COLO829 (cell line): Measurements from ENCODE around the gene MRPL36.

Source experiments
- DNase-seq: peaks from one replicate; pipeline ENCODE4 v3.0.0; 2012; ENCODE audit warnings: low spot score

Gene MRPL36

GRCh38 chr5:1764606-1764960 is 35.1 kb downstream of the MRPL36 start:
- DNase-seq, result no peak

DNA sequence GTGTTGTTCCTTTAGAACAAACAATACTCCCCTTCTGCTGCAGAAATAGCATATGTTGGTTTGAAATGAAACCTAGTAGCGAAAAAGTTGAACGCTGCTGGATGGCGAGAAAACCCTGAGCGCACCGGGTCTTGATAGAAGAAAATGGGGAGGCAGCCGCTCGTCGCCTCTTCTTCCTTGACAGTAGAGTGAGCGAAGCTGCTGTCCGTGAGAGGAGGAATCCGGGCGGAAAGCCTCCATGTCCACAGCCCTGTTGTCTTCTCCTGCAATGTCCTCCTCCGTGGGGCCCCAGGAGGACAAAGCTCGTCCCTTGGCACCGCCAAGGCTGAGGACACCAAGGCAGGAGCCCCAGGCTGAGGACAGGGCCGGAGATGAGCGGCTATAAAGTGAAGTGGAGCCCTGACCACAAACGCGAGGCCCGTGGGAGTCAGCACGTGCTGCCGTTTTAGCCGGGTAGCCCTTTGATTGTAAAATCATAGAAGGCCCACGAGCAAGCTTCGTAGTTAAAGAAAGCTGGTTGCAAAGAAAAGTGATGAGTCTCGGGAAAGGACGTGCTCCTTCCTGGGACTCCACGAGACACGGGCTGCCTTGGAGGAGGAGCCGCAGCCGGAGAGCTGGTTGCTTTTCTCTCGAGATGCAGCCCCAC is 35.6 kb downstream of the MRPL36 start:
- DNase-seq, result no peak

DNA sequence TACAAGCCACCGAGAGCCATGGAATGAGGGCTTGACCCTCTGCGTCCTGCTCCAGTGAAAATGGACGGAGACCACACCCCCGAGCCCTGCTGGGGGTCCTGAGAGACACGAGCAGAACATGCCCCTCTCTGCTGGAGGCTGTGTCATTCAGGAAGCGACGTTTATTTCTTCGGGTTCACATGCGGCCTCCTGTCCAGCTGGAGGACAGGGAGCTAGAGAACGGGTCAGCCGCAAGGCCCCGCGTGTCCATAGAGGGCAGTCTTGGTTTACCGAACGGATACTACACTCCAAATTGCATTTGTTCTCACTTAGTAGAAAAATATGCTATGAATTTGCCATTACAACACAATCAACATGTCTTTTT is 36.1 kb downstream of the MRPL36 start:
- peak; percentile 60 for DNase-seq

DNA sequence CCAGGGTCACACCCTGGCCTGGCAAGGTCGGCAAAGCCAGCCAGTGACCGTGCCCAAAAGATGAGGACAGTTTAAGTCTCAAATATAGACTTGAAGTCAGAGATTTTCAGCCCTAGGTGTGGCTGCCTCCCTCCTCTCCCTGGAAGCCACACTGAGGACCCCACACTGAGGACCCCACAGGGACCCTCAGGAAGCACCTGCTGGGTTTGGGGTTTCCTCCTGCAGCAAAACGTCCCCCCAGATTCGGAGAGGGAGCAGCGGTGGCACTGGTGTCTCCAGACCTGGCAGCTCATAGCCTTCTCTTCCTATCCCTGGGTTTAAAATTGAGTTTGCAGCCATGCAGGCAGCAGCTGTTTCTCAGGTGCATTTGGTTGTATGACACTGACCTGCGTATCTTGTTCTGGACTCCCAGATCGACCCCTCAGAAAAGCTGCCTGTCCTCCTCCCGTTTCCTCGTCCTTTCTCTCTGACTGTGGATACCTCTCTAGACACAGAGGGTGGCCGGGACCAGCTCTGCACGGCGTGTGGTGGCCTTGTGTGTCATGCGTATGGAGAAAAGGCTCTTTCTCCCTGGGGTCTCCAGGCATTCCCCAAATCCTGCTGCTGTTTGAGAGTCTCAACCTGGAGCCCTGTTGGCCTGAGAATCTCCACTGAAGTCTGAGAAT is 36.6 kb downstream of the MRPL36 start:
- DNase-seq, result no peak

DNA sequence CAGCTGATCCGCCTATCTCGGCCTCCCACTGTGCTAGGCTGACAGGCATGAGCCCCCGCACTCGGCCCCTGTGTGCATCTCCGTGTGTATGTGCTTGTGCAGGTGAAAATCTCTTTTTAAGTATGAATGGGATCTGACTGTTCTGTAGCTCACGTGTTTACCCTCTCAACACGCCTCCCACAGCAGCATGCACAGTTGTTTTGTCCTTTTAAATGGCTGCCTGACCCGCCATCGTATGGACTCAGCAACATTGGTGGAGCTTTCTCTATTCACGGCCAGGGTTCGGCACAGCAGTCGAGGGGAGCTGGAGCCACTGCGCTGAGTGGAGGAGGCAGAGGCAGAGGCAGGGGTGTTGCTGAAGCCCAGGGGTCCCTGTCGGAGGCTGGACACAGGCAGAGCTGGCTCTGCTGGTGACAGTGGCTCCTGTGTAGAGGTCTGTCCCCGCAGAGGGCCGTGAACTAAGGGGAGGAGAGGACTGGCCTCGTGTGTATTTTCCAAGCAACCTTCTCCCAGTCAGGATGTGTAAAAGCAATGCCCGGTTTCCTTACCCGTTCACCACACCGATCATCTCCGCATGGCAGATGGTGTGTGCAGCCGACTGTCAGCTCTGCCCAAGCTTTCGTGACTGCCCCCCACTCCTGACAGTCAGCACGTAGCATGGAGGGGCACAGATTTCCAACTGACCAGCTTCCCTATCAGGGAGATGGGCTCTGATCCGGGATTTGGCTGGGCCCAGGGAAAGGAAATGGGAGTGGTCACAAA is 37.3 kb downstream of the MRPL36 start:
- no peak for DNase-seq

- DNase-seq, result no peak
Observed at GRCh38 chr5:1761453-1761755, 38.2 kb downstream of the MRPL36 start.

DNA sequence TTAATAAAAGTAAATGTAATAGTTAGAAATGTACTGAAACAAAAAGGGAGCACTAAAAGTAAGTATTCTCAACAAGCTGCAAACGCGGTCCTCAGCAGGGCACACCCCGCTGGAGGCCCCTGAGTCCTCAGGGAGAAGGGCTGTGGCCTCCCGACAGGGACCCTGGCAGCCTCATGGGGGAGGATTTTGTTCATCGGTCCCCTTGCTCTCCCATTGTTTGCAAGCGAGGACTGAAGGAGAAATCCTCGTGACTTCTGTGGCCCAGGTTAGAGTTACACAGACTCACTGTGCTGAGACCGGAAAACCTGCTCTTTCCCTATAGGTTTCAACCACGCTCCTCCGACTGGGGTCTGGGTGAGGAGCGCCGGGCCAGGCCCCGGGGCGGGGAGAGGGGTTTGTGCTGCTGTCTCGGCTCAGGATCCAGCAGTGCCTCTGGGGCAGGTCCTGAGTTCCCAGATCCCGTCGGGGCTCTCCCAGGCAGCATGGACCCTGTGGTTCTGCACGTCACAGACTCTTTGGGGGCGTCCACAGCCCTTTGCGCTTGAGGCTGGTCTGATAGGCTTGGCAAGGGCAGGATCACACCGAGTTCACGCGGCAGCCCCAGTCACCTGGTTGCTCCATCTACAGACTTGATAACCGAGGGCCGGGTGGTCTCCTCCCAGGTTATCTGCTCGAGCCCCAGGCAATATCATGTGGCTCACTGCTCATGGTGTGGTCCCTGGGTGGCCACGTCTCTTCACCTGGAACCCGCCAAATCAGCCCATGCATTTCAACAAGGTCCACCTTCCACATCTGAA is 38.8 kb downstream of the MRPL36 start:
- DNase-seq, result no peak

- DNase-seq, result no peak
Observed at GRCh38 chr5:1760231-1760630, 39.4 kb downstream of the MRPL36 start.

GRCh38 chr5:1759378-1759970 is 40.2 kb downstream of the MRPL36 start:
- no peak for DNase-seq

- no peak for DNase-seq
Observed at GRCh38 chr5:1758574-1758973, 41.1 kb downstream of the MRPL36 start.

GRCh38 chr5:1757511-1757910 is 42.1 kb downstream of the MRPL36 start:
- no peak for DNase-seq

GRCh38 chr5:1756481-1756880 is 43.2 kb downstream of the MRPL36 start:
- no peak for DNase-seq

DNA sequence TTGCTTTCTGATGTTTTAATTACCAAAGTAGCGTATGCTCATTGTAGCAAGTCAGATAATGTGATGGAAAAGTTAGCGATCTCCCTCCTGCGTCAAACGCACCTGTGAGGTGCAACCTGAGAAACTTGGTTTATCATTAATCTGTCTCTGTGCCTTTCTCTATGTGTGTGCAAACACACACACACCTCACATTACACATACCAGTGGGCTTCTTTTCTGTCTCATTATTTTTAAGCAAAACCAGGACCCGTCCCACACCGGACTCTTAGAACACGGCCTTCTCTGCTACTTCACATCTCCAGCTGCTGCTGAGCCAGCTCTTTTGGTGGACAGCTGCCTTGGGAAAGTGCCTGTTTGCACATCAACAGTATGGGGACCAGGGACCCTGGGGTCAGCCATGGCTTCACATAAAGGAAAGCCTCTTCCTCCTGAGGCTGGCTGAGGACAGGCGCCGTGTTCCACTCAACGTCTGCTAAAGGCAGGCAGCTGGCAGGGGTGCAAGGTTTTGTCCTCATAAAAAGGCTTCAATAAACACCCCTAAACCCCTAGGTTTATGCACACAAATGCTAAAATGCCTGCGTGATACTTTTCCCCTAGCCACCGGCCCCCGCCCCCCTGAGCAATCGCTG is 44.2 kb downstream of the MRPL36 start:
- no peak for DNase-seq

GRCh38 chr5:1754531-1755220 is 45.0 kb downstream of the MRPL36 start:
- DNase-seq, result no peak

GRCh38 chr5:1753490-1753889 is 46.1 kb downstream of the MRPL36 start:
- DNase-seq, result no peak

DNA sequence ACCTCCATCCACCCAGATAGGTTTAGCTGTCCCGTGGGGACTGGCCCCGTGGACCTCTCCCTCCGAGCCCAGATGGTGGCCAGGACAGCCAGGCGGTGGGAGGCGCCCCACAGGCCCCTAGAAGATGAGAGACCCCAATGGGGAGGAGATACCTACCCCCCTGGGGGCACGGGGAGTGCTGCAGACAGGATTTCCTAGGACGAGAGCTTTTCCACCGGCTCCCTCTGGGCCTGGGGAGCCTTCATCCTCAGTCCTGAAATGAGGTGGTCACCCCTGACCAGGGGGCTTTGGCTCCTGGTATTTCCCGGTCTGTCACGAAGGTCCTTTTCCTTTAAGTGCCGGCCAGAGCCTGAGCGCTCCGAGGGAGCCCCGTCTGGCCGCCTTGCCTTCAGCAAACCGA is 46.8 kb downstream of the MRPL36 start:
- DNase-seq, result no peak

GRCh38 chr5:1751864-1752822 is 47.5 kb downstream of the MRPL36 start:
- no peak for DNase-seq

DNA sequence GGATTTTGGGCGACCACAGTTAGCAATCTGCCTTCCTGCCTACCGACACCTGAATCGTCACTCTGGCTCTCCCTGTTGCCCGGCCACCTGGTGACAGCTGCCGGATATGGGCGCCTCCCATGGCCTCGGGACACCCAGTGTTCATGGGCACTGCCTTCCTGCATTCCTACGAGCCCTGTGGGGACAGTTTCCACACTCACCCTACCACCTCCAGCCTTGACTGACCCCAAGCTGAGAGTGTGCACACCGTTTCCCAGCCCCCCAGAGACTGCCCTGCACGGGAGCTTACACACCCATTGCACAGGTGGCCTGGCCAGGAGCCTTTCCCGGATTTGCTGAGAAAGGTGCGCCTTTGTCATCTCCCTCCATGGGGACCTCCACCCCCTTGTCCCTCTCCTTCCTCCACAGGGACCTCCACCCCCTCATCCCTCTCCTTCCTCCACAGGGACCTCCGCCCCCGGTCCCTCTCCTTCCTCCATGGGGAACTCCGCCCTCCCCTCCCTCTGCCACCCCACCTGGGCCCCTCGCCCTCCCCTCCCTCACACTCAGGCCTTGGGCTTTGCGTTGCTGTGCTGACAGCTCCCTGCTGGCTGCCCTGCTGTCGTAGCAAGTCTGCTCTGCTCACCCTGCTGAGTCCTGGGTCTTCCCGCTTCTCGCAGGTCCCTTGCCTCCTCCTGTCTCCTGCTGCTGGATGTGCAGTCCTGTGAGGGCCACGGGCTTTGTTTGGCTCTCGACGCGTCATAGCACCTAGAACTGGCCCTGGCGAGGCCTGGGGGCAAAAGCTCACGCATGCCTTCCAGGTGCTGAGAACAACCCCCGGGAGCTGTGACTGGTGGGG is 48.4 kb downstream of the MRPL36 start:
- DNase-seq, result no peak

GRCh38 chr5:1750469-1750868 is 49.2 kb downstream of the MRPL36 start:
- no peak for DNase-seq
